ENCODE measurements around the gene OTOR. TPM values are rescaled to one million over a fixed set of nuclear protein-coding genes. Genes with fewer than 3 reads are reported as not detected.

OTOR gene
- total and polyA plus RNA-seq, 7 donors: not detected

DNA sequence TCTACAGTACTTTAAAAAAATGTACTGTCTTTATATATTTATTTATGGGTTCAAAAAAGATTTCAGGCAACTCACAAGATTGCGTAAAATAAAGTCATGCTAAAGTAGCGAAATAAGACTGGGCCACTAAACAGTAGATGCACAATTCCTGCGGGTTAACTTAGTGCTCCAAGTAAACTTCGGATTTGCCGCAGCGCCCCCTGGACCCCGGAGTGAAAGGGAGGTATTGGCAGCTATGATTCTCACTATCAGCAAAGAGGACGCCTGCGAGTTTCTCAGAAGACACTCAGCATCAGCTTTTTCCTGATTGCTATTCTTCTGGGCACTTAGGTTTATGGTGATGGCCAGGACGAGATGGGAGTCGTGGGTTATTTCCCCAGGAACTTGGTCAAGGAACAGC, 1.4 kb downstream of the OTOR start:
- H3K36me3 ChIP-seq (ENCODE audit: insufficient read depth in 1 of 2, low read depth in 1 of 2): no peaks in the 10 kb centered on the region
- no peaks in the 10 kb centered on the region for H3K4me1 ChIP-seq
- H3K4me3 ChIP-seq: no peak overlapping the region
- intact Hi-C loops (cut with DNase I): no loop called here
- peaks cover 0 to 4% (median 0%) of the 10 kb centered on the region in 3 donors for H3K27me3 ChIP-seq (ENCODE audit: insufficient read depth in 3 of 3, low read length in 2 of 3)
- no peak overlapping the region for H3K27ac ChIP-seq
- H3K9me3 ChIP-seq: no peaks in the 10 kb centered on the region
- DNase-seq (no peak), ATAC-seq (no peak)
- WGBS, 3 donors: 63 to 71% (median 67%) methylated on average over 11 of the region's 11 CpGs
- TF ChIP-seq, protein P1, sequence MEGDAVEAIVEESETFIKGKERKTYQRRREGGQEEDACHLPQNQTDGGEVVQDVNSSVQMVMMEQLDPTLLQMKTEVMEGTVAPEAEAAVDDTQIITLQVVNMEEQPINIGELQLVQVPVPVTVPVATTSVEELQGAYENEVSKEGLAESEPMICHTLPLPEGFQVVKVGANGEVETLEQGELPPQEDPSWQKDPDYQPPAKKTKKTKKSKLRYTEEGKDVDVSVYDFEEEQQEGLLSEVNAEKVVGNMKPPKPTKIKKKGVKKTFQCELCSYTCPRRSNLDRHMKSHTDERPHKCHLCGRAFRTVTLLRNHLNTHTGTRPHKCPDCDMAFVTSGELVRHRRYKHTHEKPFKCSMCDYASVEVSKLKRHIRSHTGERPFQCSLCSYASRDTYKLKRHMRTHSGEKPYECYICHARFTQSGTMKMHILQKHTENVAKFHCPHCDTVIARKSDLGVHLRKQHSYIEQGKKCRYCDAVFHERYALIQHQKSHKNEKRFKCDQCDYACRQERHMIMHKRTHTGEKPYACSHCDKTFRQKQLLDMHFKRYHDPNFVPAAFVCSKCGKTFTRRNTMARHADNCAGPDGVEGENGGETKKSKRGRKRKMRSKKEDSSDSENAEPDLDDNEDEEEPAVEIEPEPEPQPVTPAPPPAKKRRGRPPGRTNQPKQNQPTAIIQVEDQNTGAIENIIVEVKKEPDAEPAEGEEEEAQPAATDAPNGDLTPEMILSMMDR (IDR thresholded peaks at IDR 0.05): no peak

DNA sequence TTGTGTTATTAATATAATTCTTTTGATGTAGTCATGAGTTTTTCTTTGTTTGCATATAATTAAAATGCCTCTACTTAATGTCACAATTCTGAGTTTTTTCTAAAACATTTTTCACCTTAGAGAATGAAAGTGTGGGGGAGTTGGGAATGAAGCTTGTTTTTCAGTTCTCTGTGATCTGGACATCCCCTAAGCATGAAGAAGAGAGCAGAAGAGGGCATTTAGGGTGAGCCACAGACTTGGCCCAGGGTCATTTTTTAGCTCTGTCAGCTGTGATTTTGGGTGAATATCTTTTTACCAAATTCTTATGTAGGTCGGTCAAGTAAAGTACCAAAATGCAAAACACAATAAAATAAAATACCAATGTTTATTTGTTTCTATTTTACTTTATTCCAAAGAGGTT, 3.9 kb downstream of the OTOR start:
- no peak overlapping the region for H3K4me3 ChIP-seq
- H3K27me3 ChIP-seq (ENCODE audit: insufficient read depth in 3 of 3, low read length in 2 of 3): peaks cover 0 to 4% (median 0%) of the 10 kb centered on the region in 3 donors
- no peaks in the 10 kb centered on the region for H3K4me1 ChIP-seq
- intact Hi-C loops (cut with DNase I): loop anchor here in 1 of 2 donors (10.0 kb wide), 1 partner anchor 477 kb away; no protein-coding TSS in a partner anchor
- H3K36me3 ChIP-seq (ENCODE audit: insufficient read depth in 1 of 2, low read depth in 1 of 2): no peaks in the 10 kb centered on the region
- no peak for ATAC-seq
- DNase-seq: no peak
- no peak overlapping the region for H3K27ac ChIP-seq
- no peaks in the 10 kb centered on the region for H3K9me3 ChIP-seq
- 20 to 41% (median 28%) methylated on average over 1 of the region's 1 CpG for WGBS, 3 donors
- TF ChIP-seq, protein P1 (IDR thresholded peaks at IDR 0.05): no peak

DNA sequence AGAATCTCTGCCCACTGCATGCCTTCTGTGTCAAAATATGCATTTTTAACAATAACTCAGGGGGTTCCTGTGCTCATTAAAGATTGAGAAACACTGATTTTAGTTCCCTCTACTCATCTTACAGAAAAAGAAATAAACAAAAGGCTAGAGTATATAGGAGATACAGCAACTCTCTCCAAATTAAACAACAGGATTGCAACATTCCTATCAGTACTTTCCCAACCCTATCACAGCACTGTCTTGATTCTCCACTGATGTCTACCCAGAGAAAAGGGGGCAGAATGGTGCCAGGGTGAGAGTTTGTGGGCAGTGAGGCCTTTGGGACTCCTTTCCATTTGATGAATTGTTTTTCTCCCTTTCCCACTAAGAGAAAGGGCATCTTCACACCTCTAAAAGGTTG, 4.7 kb downstream of the OTOR start:
- DNase-seq (no peak), ATAC-seq (no peak)
- TF ChIP-seq, protein P1 (IDR thresholded peaks at IDR 0.05): no peak

DNA sequence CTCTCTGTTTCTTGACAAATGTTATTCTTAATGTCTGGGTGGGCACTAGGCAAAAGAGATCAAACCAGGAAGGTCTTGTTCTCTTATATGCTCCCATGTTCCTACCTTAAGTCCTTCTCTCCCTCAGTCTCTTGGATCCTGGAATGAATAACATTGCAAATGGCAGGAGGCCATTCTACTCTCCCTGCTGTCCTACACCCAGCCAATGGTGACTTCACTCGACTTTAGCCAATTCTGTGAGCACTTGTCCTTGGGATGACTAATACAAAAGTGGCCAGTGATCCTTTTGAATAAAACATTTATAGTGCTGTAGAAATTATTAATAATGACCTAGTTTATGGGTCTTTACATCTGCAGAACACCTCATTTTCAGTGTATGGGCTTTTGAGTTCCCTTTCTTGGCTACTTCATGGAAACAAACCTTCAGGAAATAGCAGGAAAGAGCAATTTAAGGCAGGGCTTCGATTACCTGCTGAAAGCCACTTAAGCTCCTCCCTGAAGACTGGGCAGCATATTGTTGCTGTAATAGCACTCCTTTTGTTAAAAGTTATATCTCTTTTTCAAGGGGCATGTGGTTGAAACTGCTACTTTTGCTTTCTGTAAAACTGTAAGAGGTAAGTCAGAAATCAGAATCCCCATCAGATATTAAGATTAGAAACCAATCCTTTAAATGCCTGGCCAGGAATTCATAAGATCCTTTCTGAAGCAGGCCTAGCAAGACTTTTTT, 10.5 kb downstream of the OTOR start:
- intact Hi-C loops (cut with DNase I): loop anchor here in 1 of 2 donors (10.0 kb wide), 1 partner anchor 484 kb away; no protein-coding TSS in a partner anchor
- DNase-seq (no peak), ATAC-seq (no peak)
- no peaks in the 10 kb centered on the region for H3K4me1 ChIP-seq
- no peak overlapping the region for H3K27ac ChIP-seq
- no peak overlapping the region for H3K4me3 ChIP-seq
- H3K9me3 ChIP-seq: no peaks in the 10 kb centered on the region
- no peaks in the 10 kb centered on the region for H3K36me3 ChIP-seq (ENCODE audit: insufficient read depth in 1 of 2, low read depth in 1 of 2)
- H3K27me3 ChIP-seq (ENCODE audit: insufficient read depth in 3 of 3, low read length in 2 of 3): no peaks in the 10 kb centered on the region
- TF ChIP-seq, protein P1 (IDR thresholded peaks at IDR 0.05): no peak
- WGBS, 3 donors: 37 to 49% (median 46%) methylated on average over 2 of the region's 2 CpGs

More for the DNA sequence above, 4.7 kb downstream of the OTOR start:
- Histone ChIP-seq H3K9me3 (no peaks in the 10 kb centered on the region), H3K36me3 (ENCODE audit: insufficient read depth in 1 of 2, low read depth in 1 of 2) (no peaks in the 10 kb centered on the region), H3K4me1 (no peaks in the 10 kb centered on the region), H3K4me3 (no peak overlapping the region), H3K27me3 (ENCODE audit: insufficient read depth in 3 of 3, low read length in 2 of 3) (peaks cover 0 to 4% (median 0%) of the 10 kb centered on the region in 3 donors), H3K27ac (no peak overlapping the region)
- intact Hi-C loops (cut with DNase I): loop anchor here in 1 of 2 donors (10.0 kb wide), 1 partner anchor 478 kb away; no protein-coding TSS in a partner anchor

Data from psoas muscle (tissue), 8 donors.